ENCODE data around the gene IFT27.

Gene IFT27

DNA sequence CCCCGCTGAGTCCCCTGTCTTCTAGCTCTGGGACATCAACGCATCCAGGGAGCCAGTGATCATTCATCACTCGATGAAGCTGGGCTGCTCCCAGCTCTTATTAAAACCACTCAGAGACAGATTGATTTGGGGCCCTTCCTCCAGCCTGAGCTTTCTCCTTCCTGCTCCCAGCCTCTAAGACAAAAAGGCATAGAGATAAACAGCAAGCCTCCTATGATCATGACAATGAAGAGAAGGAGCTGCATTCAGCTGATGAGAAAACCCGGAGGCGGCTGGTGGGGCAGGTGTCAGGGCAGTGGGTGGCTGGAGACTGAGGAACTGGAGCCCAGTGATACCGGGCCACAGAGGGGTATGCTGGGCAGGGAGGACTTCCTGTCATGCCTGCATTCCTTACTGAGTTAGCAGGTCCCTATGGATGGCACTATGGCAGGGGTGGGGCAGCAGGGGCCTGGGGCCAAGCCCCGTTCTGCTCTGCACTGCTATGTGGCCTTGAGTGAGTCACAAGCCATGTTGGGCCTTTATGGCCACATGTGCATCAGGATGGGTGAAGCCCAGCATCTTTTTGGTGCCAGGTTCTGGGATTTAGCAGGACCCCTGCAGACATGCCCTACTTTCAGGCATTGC, 20.7 kb upstream of the IFT27 start:
- DNase-seq = no peak

GRCh38 chr22:36795633-36796032, 19.7 kb upstream of the IFT27 start:
- DNase-seq = no peak

- DNase-seq = no peak
Observed at GRCh38 chr22:36790648-36791047, 14.7 kb upstream of the IFT27 start.

DNA sequence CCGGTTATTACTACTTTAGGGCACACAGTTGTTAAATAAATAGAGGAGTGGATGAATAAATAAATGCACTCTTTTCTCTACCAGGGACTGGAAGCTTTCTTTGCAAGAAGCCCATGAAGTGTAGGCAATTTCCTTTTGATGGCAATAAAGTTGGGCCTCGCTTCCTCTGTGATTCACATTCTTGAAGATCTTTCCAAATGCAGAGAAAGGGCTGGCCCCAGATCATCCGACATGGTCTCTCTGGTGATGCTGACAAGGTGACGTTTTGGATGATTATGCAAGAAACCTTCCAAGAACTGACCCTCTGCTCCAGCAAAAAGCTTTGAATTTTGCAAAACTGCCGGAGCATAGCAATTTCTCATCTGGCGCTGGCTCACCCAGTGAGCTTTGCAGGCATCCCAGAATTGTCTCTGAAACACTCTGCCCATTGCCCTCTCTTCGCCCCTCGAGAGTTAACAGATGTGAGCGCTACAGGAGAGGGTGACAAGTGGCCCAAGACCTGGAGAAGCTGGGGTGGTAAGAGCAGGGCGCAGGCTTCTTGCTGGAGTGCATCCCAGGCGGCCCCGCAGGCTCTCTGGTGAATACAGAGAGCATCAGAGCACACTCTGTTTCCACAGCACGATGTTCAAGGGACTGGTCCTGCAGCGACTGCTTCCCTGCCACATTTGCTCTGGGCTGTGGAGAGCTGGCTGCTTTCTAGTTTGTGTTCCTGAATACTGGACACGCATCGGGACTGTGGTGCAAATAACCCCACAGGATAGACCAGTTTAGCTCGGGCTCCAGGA, 11.5 kb upstream of the IFT27 start:
- no peak for DNase-seq

DNA sequence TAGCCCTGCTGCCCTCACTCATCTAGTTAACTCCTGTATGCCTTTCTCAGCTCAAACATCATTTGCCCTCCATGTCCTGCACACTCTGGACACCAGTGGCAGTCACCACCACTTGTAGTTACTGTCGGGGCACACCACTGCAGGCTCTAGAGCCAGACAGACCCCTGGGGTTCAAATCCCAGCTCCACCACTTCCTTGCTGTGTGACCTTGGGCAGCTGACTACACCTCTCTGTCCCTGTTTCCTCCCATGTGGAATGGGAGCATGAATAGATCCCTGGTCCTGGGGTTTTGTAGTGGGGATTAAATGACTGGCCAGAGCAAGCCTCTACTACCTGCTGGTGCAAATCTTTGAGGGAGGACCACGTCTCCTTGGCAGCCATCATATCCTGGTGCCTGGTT, 7.8 kb upstream of the IFT27 start:
- no peak for DNase-seq

DNA sequence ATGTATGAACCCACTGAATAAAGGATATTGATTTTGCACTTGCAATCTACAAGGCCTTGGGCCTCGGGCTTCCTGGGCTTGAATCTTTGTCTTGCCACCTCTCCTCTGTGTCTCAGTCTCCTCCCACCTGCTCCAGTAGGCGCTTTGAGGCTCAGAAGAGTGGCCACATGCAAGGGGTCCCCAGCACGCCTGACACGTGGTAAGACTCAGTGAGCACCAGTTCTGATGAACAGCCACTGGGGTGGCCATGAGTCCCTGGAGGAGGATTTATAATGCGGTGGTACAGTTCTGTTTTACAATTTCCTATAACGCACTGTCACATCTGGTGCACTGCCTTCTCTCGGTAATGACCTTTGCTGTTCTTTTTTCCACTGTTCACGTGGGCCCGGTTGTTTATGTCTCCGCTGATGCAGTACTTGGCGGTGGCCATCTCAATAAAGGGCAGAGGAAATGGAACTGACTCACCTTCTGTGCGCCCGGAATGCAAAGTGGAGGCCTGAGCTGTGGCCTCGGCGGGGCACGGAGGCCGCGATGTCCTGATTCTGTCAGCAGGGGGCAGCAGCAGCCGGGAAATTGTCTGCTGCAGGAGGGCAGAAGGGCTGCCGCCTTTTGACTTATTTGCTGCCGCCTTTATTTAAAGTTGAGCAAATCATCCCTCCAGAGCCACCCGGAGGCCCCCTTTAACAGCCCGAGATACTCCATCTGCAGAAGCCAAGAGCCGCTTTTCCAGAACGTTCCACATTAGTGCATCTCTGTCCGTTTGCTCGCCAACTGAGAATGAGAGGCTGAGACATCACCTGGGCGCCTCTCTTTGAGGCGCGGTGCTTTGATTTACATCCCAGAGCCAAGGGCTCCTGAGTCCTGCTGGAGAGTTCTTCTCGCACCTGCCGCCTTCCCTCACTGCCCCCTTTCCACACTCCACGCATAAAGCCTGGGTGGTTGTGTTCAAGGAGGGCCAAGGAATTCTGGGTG, 6.0 kb upstream of the IFT27 start:
- no peak for DNase-seq

DNA sequence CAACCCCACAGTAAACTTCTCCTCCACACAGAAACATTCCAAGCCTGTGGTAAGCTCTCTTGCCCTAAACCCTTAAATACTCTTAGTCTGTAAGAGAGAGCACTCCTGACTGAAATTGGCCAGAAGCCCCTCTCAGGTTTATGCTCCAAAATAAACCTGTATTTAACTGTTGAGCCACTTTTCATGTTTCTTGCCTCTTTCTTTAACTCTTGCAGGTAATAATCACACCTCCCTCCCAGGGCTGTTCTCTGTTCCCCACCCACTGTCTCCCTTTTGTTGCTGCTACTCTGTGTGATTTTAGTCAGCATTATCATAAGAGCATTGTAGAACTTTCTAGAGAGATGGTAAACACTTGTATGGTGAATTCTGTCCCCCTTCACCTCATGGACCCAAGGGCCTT, 2.1 kb upstream of the IFT27 start:
- no peak for DNase-seq

- DNase-seq = no peak
Observed at GRCh38 chr22:36776722-36777121, 803 bp upstream of the IFT27 start.

DNA sequence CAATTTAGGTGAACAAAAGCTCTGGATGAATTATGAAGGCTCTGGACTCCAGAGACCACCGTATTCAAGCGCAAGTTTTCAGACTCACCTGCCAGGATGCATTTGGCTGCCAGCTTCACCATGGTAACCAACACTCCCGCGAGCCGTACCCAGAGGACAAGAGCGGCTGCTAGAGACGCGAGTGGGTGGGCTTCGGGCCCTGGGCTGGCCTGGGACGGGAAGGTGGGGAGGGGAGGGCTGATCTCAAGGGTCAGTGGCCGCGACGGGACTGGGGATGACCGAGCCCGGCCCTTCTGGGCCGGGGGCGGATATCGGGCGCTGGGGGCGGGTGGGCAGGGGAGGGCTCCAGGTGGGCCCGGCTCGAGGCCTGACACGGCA, 344 bp downstream of the IFT27 start:
- no peak for DNase-seq

DNA sequence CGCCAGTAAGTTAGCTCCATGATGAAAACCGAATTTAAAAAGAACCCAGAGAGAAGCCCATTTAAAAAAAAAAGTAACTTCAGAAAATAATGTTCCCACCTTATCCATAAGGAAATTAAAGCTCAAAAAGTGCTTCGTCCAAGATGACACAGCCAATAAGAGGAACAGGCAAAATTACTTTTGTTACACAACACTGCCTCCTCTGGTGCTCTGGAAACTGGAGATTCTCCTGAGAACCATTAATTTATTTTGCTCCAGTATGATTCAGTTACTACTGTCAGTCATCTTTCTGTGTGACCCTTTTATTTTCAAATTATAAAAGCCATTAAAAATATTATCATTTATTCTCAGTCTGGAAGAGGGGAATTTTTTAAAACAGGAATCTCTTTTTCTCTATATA, 2.0 kb downstream of the IFT27 start:
- no peak for DNase-seq

GRCh38 chr22:36772451-36772850, 3.5 kb downstream of the IFT27 start:
- DNase-seq = no peak

DNA sequence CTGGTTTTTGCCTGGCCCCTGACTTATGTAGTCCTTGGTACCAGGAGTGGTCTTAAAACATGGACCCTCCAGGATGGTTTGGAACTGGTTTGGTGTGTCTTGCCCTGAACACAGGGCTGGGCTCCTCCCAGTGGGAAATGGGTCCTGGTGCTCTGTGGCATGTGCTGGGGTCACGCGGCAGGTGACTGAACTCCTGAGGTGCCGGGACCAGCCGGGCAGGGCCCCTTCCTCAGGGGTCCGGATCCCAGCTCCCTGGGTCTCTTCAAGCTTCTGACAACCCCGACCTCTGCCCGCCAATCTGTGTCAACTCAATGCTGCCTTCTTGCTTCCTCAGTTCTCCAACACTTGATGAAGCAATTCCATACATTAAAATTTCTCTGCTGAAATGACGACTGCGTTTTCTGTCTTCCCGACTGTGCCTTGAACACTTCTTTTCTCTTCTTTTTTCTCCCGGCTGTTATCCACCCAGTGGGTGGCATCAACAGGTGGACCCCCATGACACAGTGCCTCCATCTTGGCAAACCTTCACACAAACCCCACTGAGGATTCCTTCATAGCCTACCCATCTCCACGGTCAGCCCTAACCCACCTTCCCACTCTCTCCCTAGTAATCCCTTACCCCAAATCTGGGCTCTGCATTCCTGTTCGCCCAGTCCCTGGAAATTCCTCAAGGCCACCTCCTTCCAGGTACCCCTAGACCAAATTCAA, 4.4 kb downstream of the IFT27 start:
- no peak for DNase-seq

DNA sequence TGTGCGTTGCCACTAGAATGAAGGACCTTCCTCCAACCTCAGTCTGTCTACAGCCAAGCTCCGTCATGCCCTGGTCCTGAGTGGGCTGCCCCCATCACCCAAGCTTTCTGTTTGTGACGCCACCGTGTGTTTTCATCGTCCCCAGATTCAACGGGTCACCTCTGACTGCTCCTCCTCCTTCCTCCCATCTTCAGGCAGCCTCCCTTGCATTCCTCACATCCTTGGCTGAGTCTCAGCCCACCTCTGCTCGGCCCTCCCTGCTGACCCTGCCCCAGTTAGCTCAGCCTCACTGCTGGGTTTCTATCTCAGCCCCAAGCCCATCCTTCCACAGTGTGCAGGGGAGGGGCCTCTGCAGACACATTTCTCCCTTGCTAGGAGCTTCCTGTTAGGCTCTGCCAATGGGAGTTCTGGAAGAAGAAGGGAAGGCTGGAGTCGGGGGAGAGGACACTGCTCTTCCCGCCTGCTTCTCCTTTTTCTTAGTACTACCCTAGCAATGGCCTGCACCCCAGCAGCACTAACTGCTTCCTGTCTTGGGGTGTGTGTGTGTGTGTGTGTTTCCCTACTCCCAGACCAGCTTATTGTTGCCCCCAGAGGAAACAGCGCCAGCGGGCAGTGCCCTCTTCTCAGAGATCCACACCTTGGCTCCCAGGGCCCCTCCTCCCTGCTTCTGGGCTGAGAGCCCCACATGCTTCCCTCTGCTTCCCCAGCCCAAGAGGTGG, 5.2 kb downstream of the IFT27 start:
- no peak for DNase-seq

DNA sequence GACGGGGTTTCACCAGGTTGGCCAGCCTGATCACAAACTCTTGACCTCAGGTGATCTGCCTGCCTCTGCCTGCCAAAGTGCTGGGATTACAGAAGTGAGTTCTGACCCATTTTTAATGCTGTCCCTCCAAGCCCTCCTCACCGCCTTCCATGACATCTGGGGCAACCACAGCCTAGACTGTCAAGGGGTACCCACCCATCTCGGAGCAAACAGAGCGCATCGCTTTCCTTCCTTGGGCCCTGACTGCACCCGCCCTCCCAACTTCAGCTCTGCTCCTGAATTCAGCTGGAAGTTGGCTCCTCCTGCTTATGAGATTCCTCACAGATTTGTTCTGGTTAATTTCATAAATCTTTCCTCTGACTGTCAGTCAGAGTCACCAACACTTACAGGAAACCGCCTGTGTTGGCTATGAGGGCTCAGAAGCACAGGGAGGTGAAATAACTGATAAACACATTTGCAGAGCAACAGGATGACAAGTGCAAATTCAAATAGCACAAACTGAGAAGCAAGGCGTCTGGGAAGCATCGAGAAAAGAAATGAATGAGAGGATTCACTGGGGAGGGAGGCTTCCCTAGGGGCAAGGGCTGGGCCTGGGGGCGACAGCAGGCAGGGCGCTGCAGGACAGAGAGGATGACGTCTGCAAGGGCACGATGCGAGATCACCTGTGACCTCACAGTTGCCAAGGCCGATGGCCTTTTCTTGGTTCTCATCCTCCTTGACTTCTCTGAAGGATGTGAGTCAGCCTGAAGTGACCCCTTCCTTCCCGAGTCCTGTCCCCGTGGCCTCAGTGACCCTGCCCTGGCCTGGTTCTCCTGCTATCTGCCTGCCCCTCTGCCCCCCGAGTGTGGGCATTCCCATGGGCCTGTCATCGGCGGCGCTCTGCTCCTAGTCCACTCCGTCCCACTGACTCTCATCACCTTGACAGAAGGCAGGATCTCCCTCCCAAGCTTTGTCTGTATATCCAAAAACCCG, 6.1 kb downstream of the IFT27 start:
- DNase-seq = no peak

DNA sequence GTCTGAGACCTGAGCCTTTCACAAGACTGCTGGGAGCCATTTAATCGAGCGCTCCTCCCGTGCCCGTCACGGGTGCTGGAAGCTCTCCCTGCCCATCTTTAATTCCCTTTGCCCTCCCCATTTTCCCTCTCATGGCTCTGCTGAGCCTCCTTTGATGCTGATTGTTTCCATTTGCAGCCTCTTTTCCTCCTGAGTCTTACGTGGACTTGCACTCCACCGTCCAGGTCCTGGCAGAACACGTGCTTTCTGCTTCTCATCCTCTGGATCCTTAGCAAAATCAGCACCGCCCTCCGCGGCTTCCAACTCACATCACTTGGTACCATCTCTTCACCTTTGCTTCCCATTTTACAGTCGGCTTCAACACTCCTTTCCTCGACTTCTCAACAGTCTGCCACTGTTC, 7.3 kb downstream of the IFT27 start:
- no peak for DNase-seq

- no peak for DNase-seq
Observed at GRCh38 chr22:36768141-36768540, 7.8 kb downstream of the IFT27 start.

GRCh38 chr22:36767035-36767775, 8.7 kb downstream of the IFT27 start:
- DNase-seq = no peak

DNA sequence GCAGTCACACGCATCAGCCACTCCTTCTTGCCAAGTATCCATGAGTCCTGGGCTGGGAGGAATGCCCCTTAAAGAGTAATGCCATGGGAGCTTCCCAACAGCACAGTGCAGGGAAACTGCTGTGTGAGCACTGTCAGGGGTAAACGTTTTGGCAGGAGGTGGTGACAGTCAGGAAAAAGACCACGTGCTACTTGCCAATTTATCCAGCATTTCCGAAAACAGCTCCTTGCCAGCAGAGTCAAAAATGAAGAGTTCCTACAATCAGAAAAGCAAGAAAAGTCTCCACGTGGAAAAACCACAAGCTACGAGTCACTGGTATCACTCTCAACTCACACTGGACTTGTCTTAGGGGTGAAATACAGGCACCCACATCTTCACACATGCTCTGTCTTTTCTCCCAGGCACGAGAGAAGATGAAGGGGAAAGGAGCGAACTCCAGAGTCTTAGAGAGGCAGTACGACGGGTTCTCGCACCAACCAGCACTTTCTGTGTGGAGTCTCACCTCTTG, 9.9 kb downstream of the IFT27 start:
- DNase-seq = no peak

- no peak for DNase-seq
Observed at GRCh38 chr22:36765131-36765942, 10.6 kb downstream of the IFT27 start.
